Activated naive CD4-positive, alpha-beta T cell (primary cell): ENCODE measurements around the gene CLNK.

Experiments used
- DNase-seq, 4 experiments: peaks; one replicate each; lab custom pipeline; 2025; lab: John Stamatoyannopoulos, UW

CLNK gene

DNA sequence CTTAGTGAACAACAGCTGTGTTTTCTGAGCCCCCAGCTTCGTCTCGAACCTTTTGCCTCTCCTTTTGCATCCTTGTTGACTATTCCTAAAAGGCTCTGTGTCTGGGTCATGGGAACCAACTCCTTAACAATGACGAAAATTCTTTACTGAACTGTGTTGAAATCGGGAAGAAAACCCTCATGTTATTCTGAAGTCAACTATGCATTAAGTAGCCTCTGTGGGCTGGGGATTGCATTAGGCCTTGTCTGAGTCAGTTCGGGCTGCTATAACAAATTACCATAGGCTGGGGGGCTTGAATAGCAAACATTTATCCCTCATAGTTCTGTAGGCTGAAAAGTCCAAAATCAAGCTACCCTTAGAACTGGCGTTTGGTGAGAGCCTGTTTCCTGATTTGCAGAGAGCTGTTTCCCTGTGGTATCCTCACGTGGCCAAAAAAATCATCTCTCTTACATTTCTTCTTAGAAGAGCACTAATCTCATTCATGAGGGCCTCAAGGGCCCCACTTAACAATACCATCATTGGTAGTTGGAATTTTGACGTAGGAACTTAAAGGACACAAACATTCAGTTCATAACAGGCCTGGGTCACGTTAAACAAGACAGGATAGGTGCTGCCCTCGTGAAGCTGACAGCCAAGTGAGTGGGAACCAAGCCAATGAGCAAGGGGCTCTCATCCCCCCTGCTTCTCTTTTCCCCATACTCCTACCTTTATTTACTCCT is 75.9 kb downstream of the CLNK start:
- DNase-seq = no peak

DNA sequence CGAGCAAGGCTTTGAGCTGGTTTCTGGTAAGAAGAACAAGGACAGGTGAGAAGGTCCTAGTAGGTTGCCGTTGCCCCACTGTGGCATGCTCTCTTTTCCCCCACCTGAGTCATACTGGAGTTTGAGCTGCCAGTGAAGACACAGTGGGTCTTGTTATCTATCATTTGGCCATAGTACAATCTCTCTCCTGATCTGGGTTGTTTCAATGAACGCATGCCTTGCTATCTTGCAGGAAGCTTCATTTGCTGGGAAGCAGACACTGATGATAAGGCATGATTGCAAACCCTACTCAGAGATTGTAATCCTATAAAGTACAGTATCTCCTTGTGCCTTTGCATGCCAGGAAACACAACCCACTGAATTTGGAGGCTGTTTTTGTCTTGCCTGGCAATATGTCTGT is 77.4 kb downstream of the CLNK start:
- no peak for DNase-seq

DNA sequence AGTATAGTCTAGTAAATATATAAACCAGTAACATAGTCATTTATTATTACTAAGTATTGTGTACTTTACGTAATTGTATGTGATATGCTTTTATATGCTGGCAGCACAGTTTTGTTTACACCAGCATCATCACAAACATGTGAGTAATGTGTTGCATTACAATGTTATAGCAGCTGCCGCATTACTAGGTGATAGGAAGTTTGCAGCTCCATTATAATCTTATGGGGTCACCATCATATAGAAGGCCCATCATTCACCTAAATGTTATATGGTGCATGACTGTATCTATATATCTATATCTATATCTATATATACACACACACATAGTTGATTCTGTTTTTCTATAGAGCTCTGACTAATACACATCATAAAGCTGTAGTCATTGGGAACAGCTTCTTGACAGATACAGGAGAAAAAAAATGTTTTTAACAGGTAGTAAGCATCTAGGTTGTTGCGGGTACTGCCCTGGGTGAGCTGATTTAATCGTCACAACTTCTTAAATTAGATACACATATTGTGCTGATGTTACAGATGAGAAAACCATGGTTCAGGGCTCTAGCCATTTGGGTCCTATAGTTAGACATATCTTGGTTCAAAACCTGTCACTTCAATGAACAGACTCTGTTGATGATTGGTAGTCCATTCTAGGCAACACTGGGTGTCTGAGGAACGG is 77.9 kb downstream of the CLNK start:
- no peak for DNase-seq

DNA sequence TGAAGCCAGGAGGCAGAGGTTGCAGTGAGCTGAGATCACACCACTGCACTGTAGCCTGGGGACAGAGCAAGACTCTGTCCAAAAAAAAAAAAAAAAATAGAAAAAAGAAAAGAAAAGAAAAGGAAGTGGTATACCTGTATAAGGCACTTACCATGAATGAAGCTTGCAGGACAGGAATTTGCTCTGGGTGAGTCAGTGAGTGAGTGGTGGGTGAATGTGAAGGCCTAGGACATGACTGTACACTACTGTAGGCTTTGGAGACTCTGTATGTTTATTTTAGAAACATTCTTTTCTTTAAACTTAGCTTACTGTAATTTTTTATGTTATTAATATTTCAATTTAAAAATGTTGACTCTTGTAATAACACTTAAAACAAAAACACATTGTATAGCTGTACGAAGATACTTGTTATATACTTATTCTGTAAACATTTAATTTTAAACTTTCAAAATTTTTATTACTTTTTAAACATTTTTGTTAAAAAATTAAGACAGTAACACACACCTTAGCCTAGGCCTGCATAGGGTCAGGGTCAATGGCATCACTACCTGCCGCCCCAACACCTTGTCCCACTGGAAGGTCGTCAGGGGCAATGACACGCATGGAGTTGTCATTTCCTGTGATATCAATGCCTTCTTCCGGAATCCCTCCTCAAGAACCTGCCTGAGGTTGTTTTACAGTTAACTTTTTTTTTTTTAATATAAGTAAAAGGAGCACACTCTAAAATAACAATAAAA is 78.7 kb downstream of the CLNK start:
- DNase-seq = no peak

DNA sequence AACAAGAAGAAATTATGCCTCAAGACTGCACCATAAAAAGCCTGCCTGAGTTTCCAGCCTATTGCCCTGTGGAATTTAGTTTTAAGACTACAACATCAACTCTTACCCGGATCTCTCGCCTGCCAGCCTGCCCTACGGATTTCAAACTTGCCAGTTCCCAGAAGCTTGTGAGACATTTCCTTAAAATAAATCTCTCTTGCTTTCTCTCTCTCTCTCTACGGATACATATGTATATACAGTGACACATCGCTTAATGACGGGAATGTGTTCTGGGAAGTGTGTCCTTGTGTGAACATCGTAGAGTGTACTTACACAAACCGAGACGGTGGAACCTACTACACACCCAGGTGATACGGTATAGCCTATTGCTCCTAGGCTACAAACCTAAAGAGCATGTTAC is 79.5 kb downstream of the CLNK start:
- DNase-seq = no peak

DNA sequence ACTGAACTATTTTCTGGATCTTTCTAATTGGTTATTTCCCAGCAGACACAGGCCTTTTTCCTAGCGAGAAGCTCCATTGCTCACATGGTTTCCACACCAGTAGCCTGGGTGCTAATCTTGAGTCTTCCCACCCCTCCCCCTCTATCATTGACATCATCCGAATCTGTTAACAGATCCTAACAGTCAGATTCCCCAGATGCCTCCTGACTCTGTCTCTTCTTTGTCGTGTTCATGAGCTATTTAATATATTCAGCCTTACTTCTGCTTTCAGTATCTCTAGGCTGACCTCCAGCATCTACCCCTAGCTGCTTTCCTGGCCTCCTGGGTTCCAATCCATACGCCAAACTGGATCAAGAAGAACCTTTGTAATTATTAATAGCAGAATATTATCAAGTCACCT is 85.0 kb downstream of the CLNK start:
- DNase-seq = no peak

DNA sequence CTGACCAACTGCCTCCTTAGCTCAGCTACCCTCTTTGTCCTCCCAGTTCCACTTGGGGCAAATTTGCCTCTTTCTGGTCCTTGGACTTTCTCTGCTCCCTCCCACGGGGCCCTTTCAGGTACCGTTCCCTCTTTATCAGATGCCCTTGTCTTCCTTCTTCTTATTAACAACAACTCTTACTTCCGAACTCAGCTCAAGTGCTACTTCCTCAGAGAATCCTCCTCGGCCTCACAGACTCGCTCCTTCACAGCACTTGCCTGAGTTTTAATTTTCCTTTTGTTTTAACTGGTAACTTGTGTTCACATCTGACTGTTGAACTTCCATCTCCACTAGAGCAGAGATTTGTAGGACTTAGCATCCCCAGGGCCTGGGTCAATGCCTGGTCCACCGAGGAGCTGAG is 85.7 kb downstream of the CLNK start:
- DNase-seq = no peak

DNA sequence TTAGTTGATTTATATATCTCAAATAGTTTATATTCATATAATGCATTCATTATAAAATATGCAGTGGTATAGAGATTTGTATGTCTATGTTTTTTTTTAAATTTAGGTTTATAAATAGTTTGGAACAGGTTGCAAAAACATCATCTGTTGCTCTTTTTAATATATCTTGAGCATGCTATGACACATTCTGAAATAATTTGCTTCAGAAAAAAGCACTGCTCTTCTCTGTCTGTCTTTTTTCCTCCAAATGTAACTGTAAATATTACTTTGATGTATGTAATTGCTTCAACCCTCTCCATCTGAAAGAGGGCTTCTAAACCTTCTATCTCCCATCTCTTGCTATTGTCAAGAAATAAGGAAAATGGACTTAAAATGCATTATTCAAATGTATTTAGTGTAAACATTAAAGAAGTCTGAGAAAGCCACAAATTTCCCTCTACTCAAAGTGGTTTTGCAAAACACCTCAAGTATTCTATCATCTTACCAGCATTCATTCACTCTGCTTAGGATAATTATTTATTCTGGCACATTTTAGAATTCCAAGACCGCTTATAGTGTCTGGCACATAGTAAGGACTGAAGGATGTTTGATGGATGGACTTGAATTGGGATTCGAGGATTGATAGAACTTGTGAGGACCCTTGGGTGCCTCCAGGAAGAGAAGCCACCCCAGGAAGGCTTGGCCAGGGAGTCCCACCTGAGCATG is 87.8 kb downstream of the CLNK start:
- no peak for DNase-seq

DNA sequence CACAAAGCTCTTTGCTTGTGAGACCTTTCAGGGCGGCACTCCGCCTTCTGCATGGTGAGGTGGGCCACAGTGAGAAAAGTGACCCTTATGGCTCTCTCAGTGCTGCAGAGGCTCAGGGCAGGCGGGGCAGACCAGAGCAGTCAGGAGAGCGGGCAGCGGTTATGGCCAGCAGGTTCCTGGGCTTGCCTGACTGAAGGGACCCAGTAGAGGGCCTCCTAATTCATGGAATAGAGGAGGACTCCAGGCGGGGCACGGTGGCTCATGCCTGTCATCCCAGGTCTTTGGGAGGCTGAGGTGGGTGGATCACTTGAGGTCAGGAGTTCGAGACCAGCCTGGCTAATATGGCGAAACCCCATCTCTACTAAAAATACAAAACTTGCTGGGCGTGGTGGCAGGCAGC is 91.4 kb downstream of the CLNK start:
- no peak for DNase-seq

DNA sequence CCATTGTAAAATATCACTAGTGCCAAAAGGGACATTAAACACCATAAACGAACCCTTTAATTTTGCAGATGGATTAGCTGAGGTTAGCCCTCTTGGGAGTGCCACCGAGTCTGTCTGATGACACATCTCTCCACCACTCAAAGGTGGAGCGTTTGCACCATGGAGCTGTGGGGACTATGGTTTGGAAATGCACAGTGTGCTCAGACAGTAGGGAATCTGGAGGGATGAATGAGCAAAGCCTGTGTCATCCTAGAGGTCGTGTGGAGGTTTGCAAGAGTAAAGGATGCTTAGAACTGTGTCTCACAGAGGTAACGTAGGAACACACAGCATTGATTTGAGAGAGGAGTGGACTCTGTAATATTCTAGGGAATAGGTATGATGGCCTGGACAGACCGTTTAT is 93.7 kb downstream of the CLNK start:
- no peak for DNase-seq

DNA sequence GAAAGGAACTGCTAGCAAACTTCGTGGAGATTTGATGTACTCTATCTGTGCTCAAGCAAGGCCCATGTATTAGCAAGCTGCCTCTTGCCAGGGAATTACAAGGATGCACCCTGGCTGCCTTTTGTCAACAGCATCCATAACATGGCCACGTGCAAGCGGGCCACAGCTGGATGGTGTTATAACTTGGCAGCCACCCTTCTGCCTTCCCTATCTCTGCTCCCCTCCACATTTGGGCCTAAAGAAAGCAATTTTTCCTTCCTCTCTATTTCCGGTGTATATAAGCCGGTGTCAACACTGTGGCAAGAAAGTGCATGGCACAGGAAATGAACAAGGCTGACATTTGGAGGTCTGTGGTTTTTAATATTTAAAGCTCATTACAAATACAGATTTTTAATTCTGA is 94.8 kb downstream of the CLNK start:
- DNase-seq = no peak

DNA sequence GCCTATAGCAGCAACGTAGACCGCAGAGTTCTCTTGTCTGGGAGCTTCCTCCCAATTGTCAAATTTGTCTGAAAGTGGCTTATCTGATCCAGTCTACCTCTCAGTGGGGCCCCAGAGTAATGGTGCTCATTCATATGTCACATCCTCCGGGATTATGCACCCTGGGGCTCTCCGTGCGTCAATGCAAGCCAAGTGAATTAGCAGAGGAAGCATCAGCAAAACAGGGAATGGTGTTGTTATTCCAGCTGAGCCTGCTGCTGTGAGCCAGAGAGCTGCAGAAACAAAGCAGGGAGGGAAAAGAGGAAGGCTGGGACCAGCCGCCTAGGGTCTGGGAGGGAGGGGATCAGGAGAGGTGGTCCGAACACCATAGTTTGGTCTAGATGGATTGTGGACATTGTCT is 95.2 kb downstream of the CLNK start:
- DNase-seq = no peak

DNA sequence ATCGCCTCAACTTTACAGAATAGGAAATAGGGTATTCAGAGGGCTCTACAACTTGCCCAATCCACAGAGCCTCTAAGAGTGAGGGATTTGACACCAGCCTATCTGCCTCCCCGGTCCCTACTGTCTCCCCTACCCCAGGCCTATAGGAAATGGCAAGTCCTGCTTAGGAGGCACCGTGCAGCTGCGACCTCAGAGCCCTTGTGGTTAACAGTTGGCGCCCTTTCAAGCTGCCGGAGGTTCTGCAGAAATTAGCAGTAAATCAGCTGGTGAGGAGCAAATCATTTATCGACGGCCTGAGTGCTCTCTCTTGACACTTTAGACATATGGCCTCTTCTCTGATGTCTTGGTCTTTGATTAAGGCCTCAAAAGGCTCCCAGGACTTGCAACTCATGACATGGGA is 96.9 kb downstream of the CLNK start:
- DNase-seq = peak in 1 of 4 experiments; percentile 2

DNA sequence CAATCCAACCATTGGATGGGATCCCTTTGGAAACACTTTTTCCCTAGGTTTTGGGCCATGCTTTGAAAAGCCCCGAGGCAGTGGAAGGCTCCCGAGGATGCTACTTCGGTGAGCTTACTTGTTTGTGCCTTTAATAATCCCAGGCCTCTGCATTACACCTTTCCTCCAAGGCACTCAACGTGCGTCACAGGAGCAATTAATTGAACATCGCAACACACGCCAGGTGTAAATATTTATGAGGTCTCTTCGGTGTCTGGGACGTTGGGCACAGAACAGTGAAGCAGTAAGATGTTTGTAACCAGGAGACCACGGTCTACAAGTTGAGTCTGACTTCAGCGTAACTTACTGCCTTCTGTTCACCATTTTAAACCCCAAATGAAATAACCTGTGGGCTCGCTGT is 97.3 kb downstream of the CLNK start:
- DNase-seq = no peak

DNA sequence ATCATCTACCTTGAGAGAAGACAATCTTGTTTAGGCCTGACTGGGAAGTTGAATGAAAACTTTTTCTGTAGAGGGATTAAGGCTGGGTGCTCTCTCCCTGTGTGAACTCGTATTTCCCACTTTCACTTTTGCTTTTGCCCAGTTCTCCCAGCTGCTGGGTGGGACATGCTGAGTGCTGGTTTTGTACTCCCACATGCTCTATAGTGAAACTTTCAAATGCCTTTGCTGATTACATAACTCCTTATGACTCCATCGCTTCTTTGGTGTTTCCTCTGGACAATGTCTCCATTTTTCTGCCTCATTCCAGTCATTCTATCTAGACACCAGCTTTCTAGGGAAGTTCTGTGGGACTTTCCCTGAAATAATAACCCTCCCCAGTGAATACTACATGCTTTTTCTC is 100.5 kb downstream of the CLNK start:
- DNase-seq = no peak

DNA sequence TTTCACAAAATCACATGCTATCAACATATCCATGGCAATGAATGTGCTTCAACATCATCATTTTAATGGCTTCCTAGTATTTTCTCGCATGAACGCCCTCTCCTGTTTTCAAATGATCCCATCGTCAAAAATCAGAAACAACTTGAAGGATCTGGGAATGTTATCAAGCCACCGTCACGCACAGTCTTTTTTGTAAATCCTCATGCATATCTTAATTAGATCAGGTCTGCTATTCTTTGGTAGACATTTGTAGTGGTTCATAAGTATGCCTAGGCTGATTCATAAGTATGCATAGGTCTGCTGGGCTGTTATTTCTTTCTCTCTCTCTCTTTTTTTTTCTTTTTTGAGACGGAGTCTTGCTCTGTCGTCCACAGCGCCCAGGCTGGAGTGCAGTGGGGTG is 101.6 kb downstream of the CLNK start:
- no peak for DNase-seq

DNA sequence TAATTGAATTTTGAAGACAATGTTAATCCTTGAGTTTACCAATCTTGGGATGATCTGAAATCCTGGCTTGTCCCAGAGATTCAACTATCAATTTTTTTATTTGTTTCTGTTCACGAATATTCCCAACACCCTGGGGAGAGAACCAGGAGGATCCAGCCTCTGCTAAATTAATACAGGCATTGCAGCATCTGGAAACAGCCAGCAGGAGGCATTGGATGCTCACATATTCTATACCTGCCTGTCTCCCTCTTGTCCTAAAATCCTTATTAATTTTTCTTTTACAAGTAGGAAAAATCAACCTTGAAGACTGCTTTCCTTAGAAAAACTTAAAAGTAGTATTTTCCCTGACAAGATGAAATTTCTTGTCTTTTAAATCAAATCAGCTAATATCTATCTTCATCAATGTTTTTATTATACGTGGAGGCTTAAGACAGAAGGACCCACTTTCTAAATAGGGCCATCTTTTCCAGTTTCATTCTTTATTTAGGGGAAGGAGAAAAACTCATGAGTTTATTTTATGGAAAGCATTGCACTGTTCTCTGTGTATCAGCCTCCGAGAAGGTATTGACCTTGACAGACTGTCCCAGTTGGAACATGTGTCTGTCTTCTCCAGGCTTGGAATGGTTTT is 102.4 kb downstream of the CLNK start:
- no peak for DNase-seq

DNA sequence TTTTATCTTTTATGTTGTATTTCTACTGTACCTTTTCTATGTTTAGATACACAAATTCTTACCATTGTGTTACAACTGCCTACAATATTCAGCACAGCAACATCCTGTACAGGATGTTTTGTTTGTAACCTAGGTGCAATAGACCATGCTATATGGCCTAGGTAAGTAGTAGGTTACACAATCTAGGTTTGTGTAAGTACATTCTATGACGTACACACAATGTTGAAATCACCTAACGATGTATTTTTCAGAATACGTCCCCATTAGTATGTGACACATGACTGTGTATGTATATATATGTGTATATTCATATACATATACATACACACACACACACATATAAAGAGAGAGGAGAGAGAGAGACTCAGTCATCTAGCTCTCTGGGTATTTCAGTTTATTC is 103.5 kb downstream of the CLNK start:
- no peak for DNase-seq

DNA sequence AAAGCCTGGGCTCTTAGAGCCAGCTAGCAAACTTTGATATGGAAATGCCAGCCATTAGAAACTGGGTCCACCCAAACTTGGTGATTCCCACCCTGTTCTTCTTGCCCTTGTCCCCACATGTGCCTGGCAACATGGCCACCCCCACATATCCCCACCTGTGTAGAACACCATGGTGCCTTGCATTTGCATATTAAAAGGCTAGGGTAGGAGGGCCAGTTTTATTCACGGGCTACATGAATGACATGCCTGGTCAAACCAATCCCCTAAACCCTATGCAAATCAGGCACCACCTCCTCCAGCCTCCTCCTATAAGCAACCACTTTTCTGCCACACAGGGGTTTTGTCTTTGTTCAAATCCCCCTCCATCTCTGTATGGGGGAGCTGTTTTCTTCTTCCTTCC is 104.9 kb downstream of the CLNK start:
- no peak for DNase-seq

DNA sequence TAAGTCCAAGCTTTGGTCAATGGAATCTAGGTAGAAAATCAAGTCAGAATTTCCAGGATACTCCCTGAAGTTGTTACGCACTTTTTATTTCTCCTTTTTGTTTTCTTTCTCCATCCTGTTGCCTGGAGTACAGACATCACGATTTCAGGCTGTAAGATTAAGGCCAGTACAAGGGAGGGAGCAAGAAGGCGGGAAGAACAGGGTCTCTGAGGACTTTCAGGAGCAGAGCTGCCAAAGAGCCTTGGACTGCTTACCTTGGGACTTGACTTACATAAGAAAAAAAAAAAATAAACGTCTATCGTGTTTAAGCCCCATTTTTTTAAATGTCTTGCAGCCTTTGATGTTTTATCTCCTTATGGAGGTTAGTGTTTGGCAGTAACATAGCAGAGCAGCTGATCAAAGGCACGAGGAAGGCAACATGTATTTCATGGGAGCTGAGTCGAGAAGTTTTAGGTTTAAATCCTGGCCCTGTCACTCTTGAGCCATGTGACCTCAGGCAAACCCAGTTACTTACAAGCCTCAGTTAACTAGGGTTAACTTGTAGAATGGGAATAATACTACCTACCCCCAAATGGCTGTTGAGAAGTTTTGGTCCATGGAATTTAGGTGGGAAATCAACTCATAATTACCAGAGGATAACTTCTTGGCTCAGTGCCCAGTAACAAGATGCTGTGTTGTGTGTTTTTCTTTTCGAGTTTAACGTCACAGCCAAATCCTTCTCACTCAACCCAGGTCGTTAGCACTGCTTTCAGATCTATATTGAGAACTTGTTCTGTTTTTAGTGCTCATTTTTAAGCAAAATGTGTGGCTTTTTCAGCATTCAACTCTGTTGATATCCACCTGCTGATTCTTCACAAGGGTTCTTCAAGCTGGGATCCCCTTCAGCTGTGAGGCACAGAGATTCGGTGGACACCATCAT is 106.8 kb downstream of the CLNK start:
- no peak for DNase-seq

DNA sequence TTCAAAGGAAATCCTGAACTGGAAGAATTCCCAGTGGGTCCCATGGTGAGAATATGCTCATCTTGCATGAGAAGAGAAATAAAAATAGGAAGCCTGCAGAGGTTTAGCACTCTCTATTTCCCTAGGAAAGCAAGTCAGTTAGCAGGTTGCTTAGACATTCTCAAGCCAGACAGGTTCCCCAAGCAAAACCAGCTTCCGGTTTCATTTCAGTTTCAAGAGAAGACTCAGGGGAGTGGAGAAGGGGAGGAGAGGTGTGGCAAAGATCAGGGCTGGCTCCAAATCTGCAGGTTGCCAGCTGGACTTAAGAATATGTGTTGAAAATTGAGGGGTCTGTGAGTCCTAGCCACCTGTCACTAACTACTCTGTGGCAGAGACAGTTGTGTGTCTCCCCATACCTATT is 107.5 kb downstream of the CLNK start:
- DNase-seq = no peak
